ENCODE results near the gene TMA16.
A peak's percentile ranks its signal among the peaks of the same experiment; 100 is the strongest.
"Not testable (repeated sequence)": the region's sequence is repeated elsewhere in the genome, so short reads cannot be mapped to it uniquely, and the experiment has no call there.

Gene TMA16

DNA sequence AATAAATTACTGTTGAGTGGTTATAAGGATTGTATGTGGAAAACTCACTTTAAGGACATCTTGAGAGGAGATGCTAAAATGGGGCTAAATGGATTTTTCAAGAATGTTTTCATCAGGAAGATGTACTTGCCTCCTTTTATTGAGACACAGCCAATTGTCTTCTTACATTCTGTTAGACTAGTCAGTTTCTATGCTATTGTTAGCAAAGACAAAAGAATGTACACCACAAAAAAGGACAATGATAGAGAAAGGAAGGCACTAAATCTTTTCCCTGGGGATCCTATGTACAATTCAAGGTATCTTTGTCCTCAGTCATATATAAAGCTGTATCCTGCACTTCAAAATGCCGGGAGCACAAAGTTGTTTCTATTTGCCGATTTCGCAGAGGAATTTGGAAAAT is 42.6 kb downstream of the TMA16 start:
- DNase-seq (ENCODE audit: insufficient read length, low spot score) (no peak), FAIRE-seq (no peak)
- TF ChIP-seq SPI1 (IDR thresholded peaks at IDR 0.05; ENCODE audit: low read depth, low read length), result no peak
- no peak for TF ChIP-seq POLR2AphosphoS5 (IDR thresholded peaks at IDR 0.05; ENCODE audit: low read depth, low read length)
- TF ChIP-seq PAX5 (IDR thresholded peaks at IDR 0.05; ENCODE audit: insufficient read depth, low read length, severe bottlenecking), result no peak
- TF ChIP-seq POU2F2 (IDR thresholded peaks at IDR 0.05; ENCODE audit: low read depth, low read length), result no peak
- TF ChIP-seq POLR2A (IDR thresholded peaks at IDR 0.05; ENCODE audit: low read depth, low read length), result no peak
- no peak for TF ChIP-seq TAF1 (IDR thresholded peaks at IDR 0.05; ENCODE audit: low read depth, low read length)

DNA sequence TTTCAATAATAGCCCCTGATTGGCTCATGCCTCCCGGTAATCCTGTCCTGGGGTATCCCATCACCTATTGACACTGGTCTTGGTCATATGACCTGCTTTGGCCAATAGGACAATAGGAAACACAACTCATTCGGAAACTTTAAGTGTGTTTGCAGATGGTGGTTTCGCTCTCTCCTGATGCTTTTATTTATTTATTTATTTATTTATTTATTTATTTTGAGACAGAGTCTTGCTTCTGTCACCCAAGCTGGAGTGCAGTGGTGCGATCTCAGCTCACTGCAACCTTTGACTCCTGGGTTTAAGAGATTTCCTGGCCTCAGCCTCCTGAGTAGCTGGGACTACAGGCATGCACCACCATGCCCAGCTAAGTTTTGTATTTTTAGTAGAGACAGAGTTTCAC is 44.3 kb downstream of the TMA16 start:
- DNase-seq (ENCODE audit: insufficient read length, low spot score); FAIRE-seq: not testable (repeated sequence)

DNA sequence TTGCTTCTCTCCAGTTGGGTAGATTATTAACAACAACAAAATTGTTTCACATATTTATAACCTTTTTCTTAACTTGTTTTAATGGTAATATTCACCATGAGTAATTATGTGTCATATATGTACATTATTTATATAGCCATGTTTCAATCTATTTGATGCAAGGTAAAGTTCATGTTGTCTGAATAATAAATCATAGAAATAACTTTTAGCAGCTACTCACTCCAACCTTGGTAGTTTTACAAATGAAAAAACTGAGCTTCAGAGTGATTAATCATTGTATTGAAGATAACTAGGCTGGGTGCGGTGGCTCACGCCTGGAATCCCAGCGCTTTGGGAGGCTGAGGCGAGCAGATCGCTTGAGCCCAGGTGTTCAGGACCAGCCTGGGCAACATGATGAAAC is 46.0 kb downstream of the TMA16 start:
- no peak for FAIRE-seq
- no peak for DNase-seq (ENCODE audit: insufficient read length, low spot score)
- no peak for TF ChIP-seq POU2F2 (IDR thresholded peaks at IDR 0.05; ENCODE audit: low read depth, low read length)
- no peak for TF ChIP-seq TAF1 (IDR thresholded peaks at IDR 0.05; ENCODE audit: low read depth, low read length)
- no peak for TF ChIP-seq SPI1 (IDR thresholded peaks at IDR 0.05; ENCODE audit: low read depth, low read length)
- TF ChIP-seq PAX5 (IDR thresholded peaks at IDR 0.05; ENCODE audit: insufficient read depth, low read length, severe bottlenecking), result no peak
- no peak for TF ChIP-seq POLR2AphosphoS5 (IDR thresholded peaks at IDR 0.05; ENCODE audit: low read depth, low read length)
- TF ChIP-seq POLR2A (IDR thresholded peaks at IDR 0.05; ENCODE audit: low read depth, low read length), result no peak

DNA sequence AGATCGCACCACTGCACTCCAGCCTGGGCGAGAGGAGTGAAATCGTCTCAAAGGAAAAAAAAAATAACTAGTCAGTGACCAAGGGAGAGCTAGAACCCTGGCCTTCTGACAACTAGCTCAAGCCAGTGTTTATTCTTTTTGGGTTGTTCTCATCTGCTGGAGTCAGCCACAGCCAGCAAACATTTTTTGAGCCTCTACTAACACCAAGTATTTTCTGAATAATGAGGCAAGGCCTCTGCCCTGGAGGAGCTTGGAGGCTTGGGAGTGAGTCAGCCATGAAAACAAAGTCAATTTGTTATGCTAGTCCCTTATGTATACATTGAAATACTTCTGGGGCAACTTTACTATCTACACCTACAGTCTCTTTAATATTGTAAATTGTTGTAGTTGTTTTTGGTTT is 46.5 kb downstream of the TMA16 start:
- no peak for FAIRE-seq
- no peak for TF ChIP-seq POU2F2 (IDR thresholded peaks at IDR 0.05; ENCODE audit: low read depth, low read length)
- TF ChIP-seq POLR2A (IDR thresholded peaks at IDR 0.05; ENCODE audit: low read depth, low read length), result no peak
- no peak for TF ChIP-seq TAF1 (IDR thresholded peaks at IDR 0.05; ENCODE audit: low read depth, low read length)
- TF ChIP-seq POLR2AphosphoS5 (IDR thresholded peaks at IDR 0.05; ENCODE audit: low read depth, low read length), result no peak
- TF ChIP-seq PAX5 (IDR thresholded peaks at IDR 0.05; ENCODE audit: insufficient read depth, low read length, severe bottlenecking), result no peak
- no peak for TF ChIP-seq SPI1 (IDR thresholded peaks at IDR 0.05; ENCODE audit: low read depth, low read length)
- no peak for DNase-seq (ENCODE audit: insufficient read length, low spot score)

GRCh38 chr4:163542275-163542674 is 47.8 kb downstream of the TMA16 start:
- TF ChIP-seq POU2F2 (IDR thresholded peaks at IDR 0.05; ENCODE audit: low read depth, low read length) (no peak), PAX5 (IDR thresholded peaks at IDR 0.05; ENCODE audit: insufficient read depth, low read length, severe bottlenecking) (no peak), POLR2AphosphoS5 (IDR thresholded peaks at IDR 0.05; ENCODE audit: low read depth, low read length) (no peak), POLR2A (IDR thresholded peaks at IDR 0.05; ENCODE audit: low read depth, low read length) (no peak), TAF1 (IDR thresholded peaks at IDR 0.05; ENCODE audit: low read depth, low read length) (no peak), SPI1 (IDR thresholded peaks at IDR 0.05; ENCODE audit: low read depth, low read length) (no peak)
- FAIRE-seq (no peak), DNase-seq (ENCODE audit: insufficient read length, low spot score) (no peak)

GRCh38 chr4:163544407-163545038 is 50.0 kb downstream of the TMA16 start:
- TF ChIP-seq POLR2AphosphoS5 (IDR thresholded peaks at IDR 0.05; ENCODE audit: low read depth, low read length) (no peak), POU2F2 (IDR thresholded peaks at IDR 0.05; ENCODE audit: low read depth, low read length) (peak; percentile 32; the same call in 1 of the 2 replicates), PAX5 (IDR thresholded peaks at IDR 0.05; ENCODE audit: insufficient read depth, low read length, severe bottlenecking) (no peak), POLR2A (IDR thresholded peaks at IDR 0.05; ENCODE audit: low read depth, low read length) (no peak), SPI1 (IDR thresholded peaks at IDR 0.05; ENCODE audit: low read depth, low read length) (0 out of 2 replicates have a peak, but pooled peaks have one; percentile 2), TAF1 (IDR thresholded peaks at IDR 0.05; ENCODE audit: low read depth, low read length) (no peak)
- FAIRE-seq, result peak; percentile 90
- DNase-seq (ENCODE audit: insufficient read length, low spot score), result peak; percentile 34

DNA sequence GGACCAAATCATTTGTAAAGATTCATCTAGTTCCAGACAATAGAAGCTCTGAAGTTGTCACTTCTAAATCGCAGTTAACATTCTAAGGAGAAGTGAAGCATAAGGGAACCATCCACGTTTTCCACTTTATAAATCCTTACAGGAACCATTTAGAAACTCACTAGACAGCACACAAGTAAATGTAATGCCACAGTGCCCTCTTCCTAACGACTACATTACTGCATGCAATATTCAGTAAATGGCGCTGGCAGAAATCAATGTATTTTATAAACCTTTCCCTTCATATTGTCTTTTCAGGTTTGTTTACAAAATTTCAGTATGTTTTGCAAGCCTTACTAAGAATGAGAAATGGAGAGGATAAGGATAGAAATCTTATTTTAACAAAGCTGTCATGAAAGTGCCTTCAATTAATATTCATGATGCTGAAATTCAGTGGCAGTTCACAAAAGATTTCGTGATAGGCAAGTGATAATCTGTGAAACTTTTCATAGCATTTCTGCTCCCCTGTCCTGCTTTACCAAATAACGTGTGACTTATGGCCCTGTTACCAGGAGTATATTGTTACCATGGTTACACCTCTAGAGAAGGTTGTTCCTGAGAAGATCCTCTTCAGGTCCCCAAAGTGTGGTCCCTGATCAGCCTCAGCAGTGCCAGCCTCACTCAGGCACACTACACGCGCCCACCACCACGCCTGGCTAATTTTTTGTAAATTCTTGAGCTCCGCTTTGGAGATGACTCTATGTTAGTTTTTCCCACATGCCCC is 54.2 kb downstream of the TMA16 start:
- FAIRE-seq (peak; percentile 52), DNase-seq (ENCODE audit: insufficient read length, low spot score) (no peak)

GRCh38 chr4:163550869-163551267 is 56.4 kb downstream of the TMA16 start:
- TF ChIP-seq POLR2AphosphoS5 (IDR thresholded peaks at IDR 0.05; ENCODE audit: low read depth, low read length) (no peak), TAF1 (IDR thresholded peaks at IDR 0.05; ENCODE audit: low read depth, low read length) (no peak), POLR2A (IDR thresholded peaks at IDR 0.05; ENCODE audit: low read depth, low read length) (no peak), PAX5 (IDR thresholded peaks at IDR 0.05; ENCODE audit: insufficient read depth, low read length, severe bottlenecking) (no peak), SPI1 (IDR thresholded peaks at IDR 0.05; ENCODE audit: low read depth, low read length) (no peak), POU2F2 (IDR thresholded peaks at IDR 0.05; ENCODE audit: low read depth, low read length) (no peak)
- no peak for FAIRE-seq
- no peak for DNase-seq (ENCODE audit: insufficient read length, low spot score)

More for the DNA sequence above, 54.2 kb downstream of the TMA16 start:
- TF ChIP-seq POLR2A (IDR thresholded peaks at IDR 0.05; ENCODE audit: low read depth, low read length) (no peak), PAX5 (IDR thresholded peaks at IDR 0.05; ENCODE audit: insufficient read depth, low read length, severe bottlenecking) (no peak), TAF1 (IDR thresholded peaks at IDR 0.05; ENCODE audit: low read depth, low read length) (no peak), POU2F2 (IDR thresholded peaks at IDR 0.05; ENCODE audit: low read depth, low read length) (no peak), SPI1 (IDR thresholded peaks at IDR 0.05; ENCODE audit: low read depth, low read length) (no peak), POLR2AphosphoS5 (IDR thresholded peaks at IDR 0.05; ENCODE audit: low read depth, low read length) (no peak)

- DNase-seq (ENCODE audit: insufficient read length, low spot score) (no peak), FAIRE-seq (no peak)
- TF ChIP-seq POLR2AphosphoS5 (IDR thresholded peaks at IDR 0.05; ENCODE audit: low read depth, low read length) (no peak), POLR2A (IDR thresholded peaks at IDR 0.05; ENCODE audit: low read depth, low read length) (no peak), TAF1 (IDR thresholded peaks at IDR 0.05; ENCODE audit: low read depth, low read length) (no peak), PAX5 (IDR thresholded peaks at IDR 0.05; ENCODE audit: insufficient read depth, low read length, severe bottlenecking) (no peak), SPI1 (IDR thresholded peaks at IDR 0.05; ENCODE audit: low read depth, low read length) (no peak), POU2F2 (IDR thresholded peaks at IDR 0.05; ENCODE audit: low read depth, low read length) (no peak)
These were observed 58.7 kb downstream of the TMA16 start for GRCh38 chr4:163553146-163553545.

Data from GM12891 (cell line).